Lower leg skin (tissue), 4 donors: ENCODE data around the gene KNOP1. TPM values are rescaled to one million over a fixed set of nuclear protein-coding genes. Genes with fewer than 3 reads are reported as not detected.
A peak's percentile ranks its signal among the peaks of the same experiment; 100 is the strongest.

Experiments
- DNase-seq, 2 donors: peaks; one replicate each; pipeline ENCODE4 v3.0.0-alpha.2; 2019; ENCODE audit warnings: low spot score in 2 of 2
- H3K4me3 ChIP-seq: fragments of 200-600 bp; sonication (generic); 2 replicates; pipeline ENCODE4 v1.5.1; 2017; ENCODE audit warnings: mild to moderate bottlenecking, low read depth; ENCODE audit not compliant: poor library complexity, severe bottlenecking
- POLR2A ChIP-seq, 2 donors: fragments of 450-650 bp; IDR thresholded peaks; one replicate each; pipeline ENCODE4 v1.6.1; 2016 to 2017; ENCODE audit warnings: antibody characterized with exemption in 2 of 2, mild to moderate bottlenecking in 1 of 2, moderate library complexity in 1 of 2
- WGBS, 2 donors: methylation state at CpG; one replicate each; pipeline ENCODE4 v1.1.5; 2018; 5-methylcytosine and 5-hydroxymethylcytosine counted together
- intact Hi-C: fragments of 100-400 bp; cut with DNase I; formaldehyde crosslinking; loops from one replicate; pipeline ENCODE4 v1.15.0; 2023; ENCODE audit warnings: low total_unique reads
- total RNA-seq, 4 donors: library from RNA; depleted of rRNA; stranded (reverse); fragments of >200 nt; gene quantifications; one replicate each; pipeline ENCODE4 v1.1.0, GENCODE V29; 2016
- TF ChIP-seq, protein P1 (sequence below), 3 donors: fragments of 450-650 bp; IDR thresholded peaks; one replicate each; pipeline ENCODE4 v1.5.1; 2016; ENCODE audit warnings: antibody characterized with exemption in 3 of 3, mild to moderate bottlenecking in 3 of 3, moderate library complexity in 2 of 3

KNOP1 gene
- total RNA-seq, 4 donors from 2014 or later: 12.1 to 22.7 (median 15.0) TPM

DNA sequence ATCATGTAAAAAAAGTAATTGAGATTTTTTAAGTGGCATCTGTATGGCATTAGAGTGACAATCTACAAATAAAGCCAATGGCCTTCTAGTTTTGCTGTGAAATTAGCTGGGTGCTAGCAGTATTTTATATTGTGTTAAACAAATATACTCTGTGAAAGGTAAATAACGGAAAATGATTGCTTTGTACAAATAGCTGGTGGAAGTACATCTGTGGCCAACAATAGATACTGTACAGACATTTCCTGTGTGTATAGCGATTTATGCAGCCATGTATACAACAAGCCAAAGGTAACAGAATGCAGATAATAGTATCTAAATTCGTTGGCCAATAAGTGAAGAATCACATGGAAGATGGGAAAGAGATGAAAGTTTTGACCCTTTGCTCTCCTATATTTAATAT lies 26.6 kb upstream of the KNOP1 start:
- no peak for TF ChIP-seq POLR2A (IDR thresholded peaks at IDR 0.05)
- TF ChIP-seq, protein P1, sequence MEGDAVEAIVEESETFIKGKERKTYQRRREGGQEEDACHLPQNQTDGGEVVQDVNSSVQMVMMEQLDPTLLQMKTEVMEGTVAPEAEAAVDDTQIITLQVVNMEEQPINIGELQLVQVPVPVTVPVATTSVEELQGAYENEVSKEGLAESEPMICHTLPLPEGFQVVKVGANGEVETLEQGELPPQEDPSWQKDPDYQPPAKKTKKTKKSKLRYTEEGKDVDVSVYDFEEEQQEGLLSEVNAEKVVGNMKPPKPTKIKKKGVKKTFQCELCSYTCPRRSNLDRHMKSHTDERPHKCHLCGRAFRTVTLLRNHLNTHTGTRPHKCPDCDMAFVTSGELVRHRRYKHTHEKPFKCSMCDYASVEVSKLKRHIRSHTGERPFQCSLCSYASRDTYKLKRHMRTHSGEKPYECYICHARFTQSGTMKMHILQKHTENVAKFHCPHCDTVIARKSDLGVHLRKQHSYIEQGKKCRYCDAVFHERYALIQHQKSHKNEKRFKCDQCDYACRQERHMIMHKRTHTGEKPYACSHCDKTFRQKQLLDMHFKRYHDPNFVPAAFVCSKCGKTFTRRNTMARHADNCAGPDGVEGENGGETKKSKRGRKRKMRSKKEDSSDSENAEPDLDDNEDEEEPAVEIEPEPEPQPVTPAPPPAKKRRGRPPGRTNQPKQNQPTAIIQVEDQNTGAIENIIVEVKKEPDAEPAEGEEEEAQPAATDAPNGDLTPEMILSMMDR (IDR thresholded peaks at IDR 0.05): no peak
- no peak overlapping the region for H3K4me3 ChIP-seq
- 78 to 87% methylated on average over 3 of the region's 3 CpGs for WGBS, 2 donors
- intact Hi-C loops: no loop called here
- DNase-seq: no peak

DNA sequence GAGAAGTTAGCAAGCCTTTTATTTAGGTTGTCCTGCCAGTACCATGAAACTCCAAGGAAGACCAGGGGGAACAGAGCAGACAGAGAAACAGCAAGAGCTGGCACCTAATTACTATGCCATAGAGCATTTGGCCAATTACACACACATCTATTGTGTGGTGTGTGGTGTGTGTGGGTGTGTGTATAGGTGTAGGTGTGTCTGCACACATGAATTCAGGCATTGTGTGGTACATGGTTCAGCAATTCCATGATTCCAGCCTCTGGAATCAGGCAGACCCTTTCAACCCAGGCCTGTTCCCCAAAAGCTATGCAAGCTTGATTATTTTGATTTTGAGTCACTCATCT lies 25.8 kb upstream of the KNOP1 start:
- DNase-seq: peak in 1 of 2 donors; percentile 13
- intact Hi-C loops: no loop called here
- TF ChIP-seq POLR2A (IDR thresholded peaks at IDR 0.05): no peak
- TF ChIP-seq, protein P1 (IDR thresholded peaks at IDR 0.05): no peak
- H3K4me3 ChIP-seq: no peak overlapping the region

DNA sequence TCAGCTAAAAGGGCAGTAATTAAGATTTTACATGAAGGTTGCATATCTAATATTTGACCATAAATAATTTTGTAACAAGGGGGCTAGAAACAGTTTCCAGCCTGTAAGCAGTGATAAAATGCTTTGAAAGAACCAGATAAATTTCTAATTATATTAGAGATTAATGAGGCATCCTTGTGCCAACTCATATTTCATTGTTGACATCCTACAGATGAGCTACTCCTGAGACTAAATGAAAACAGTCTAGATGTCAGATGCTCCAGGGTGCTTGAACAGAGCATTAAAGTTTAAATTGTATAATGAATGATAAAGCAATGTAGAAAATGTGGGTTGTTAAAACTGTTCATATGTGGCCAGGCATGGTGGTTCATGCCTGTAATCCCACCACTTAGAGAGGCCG lies 23.3 kb upstream of the KNOP1 start:
- H3K4me3 ChIP-seq: no peak overlapping the region
- WGBS, 2 donors: 96 to 100% methylated on average over 1 of the region's 1 CpG
- intact Hi-C loops: no loop called here
- TF ChIP-seq, protein P1 (IDR thresholded peaks at IDR 0.05): no peak
- no peak for TF ChIP-seq POLR2A (IDR thresholded peaks at IDR 0.05)
- no peak for DNase-seq

DNA sequence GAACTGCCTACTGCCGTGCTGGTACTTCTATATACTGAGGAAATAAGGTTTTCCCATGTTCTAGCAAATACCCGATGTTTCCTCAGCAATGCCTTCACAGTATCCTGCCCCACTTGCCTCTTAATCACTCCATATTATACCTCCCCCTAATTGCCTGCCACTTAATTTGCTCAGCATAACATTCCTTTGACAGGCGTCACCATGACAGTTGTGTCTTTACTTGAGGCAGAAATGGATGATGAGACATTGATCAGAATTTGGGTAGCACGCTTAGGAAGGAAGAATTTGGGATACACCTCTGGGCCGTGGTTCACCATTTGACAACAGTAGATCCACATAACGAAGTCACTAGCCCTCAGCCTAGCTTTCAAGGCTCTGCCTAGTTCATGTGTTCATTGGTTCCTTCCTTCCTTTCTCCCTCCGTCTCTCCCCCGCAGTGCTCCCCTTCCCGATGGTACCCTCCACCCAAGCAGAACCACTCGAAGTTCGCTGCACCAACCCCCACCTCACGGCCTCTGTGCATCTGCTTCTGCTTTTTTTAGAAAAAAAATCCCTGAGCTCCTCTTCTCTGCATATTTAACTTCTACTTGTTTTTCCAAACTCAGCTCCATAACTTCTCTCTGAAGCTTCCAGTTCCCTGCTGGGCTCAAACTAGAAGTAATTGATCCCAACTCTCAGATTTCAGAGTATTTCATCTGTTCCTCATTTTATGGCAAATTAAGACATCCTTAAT lies 19.4 kb upstream of the KNOP1 start:
- intact Hi-C loops: no loop called here
- WGBS, 2 donors: 73 to 77% methylated on average over 12 of the region's 12 CpGs
- TF ChIP-seq POLR2A (IDR thresholded peaks at IDR 0.05): no peak
- TF ChIP-seq, protein P1 (IDR thresholded peaks at IDR 0.05): no peak
- H3K4me3 ChIP-seq: no peak overlapping the region
- peak in 1 of 2 donors; percentile 72 for DNase-seq

DNA sequence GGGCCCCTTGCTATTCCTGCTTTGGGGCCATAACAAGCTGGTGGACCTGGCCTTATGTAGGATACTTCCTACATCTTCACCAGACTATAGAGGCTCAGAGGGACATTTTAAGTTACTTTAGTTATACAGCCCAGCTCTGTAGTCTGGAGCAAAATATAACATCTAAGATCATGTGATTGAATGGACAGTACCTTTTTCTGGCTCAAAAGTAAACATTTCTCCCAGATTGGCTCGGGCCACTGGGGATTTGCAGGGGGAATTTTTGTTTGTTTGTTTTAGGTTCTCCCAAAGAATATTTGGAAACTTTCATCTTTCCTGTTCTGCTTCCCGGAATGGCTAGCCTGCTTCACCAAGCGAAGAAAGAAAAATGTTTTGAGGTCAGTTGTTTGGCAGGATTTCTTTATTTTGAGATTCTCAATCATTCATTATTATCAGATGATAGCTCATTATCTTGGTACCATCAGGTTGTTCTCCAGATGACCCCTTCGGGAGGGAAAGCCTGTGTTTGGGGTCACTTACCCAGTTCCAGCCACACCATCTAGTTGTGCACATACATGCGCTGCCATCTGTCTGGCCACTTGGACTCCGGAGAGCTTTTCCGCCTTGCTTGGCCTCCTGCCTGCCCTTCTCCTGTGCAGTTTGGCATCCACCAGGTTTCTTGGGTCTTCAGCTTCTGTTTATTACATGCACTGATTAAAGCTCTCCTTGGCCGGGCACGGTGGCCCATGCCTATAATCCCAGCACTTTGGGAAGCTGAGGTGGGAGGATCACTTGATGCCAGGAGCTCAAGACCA lies 17.2 kb upstream of the KNOP1 start:
- intact Hi-C loops: no loop called here
- TF ChIP-seq, protein P1 (IDR thresholded peaks at IDR 0.05): no peak
- TF ChIP-seq POLR2A (IDR thresholded peaks at IDR 0.05): no peak
- WGBS, 2 donors: 80 to 83% methylated on average over 9 of the region's 9 CpGs
- no peak overlapping the region for H3K4me3 ChIP-seq
- peak in 1 of 2 donors; percentile 57 for DNase-seq
